ENCODE results near the gene BLACAT1.

DNA sequence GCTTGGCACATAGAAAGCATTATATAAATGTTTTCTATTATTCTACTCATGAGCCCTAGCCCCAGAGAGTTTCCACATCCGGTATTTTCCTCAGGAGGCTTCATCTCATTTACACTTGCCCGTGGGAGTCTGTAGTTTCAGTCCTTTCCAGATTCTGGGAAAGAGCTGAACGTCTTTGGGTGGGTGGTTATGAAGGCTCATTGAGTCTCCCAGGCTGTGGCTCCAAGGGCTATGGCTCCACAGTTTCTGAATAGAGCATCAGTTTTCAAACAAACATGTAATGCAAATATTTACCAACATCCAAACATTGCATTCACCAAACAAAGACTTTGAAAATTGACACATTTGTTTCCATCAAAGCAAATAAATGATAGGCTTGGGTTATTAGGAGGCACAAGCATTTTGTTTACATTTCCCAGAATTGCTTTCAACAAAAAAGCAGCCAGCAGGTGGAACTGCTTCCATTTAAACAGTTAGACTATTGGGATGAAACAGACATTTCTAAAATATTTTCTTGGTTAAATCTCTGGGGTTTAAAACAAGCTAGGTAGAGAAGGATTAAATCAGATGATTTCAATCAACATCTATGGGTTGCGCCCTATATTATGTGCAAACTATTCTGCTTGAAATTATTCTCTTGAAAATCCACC lies 32.7 kb downstream of the BLACAT1 start:
- TF ChIP-seq POLR2AphosphoS5 (IDR thresholded peaks at IDR 0.05; ENCODE audit: low read depth, low read length), result no peak
- peak; percentile 7 to 20; a peak in 3 of 4 replicates for TF ChIP-seq RAD21 (IDR thresholded peaks at IDR 0.05 in 1 of 2, conservative IDR thresholded peaks at IDR 0.05 in 1 of 2; ENCODE audit: low read depth in 2 of 2, low read length in 2 of 2)
- no peak for TF ChIP-seq CBX5 (IDR thresholded peaks at IDR 0.05; ENCODE audit: low read depth, low read length)
- TF ChIP-seq, protein P1, sequence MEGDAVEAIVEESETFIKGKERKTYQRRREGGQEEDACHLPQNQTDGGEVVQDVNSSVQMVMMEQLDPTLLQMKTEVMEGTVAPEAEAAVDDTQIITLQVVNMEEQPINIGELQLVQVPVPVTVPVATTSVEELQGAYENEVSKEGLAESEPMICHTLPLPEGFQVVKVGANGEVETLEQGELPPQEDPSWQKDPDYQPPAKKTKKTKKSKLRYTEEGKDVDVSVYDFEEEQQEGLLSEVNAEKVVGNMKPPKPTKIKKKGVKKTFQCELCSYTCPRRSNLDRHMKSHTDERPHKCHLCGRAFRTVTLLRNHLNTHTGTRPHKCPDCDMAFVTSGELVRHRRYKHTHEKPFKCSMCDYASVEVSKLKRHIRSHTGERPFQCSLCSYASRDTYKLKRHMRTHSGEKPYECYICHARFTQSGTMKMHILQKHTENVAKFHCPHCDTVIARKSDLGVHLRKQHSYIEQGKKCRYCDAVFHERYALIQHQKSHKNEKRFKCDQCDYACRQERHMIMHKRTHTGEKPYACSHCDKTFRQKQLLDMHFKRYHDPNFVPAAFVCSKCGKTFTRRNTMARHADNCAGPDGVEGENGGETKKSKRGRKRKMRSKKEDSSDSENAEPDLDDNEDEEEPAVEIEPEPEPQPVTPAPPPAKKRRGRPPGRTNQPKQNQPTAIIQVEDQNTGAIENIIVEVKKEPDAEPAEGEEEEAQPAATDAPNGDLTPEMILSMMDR (IDR thresholded peaks at IDR 0.05; ENCODE audit: control extremely low read depth in 1 of 3, insufficient read depth in 1 of 3, low read depth in 1 of 3, low read length in 3 of 3), result peak in 1 of 3 experiments; percentile 13; a peak in 1 of 4 replicates
- TF ChIP-seq MAX (IDR thresholded peaks at IDR 0.05), result no peak
- no peak for TF ChIP-seq NANOG (IDR thresholded peaks at IDR 0.05; ENCODE audit: insufficient read depth, low read depth, low read length, poor library complexity, severe bottlenecking)
- TF ChIP-seq POLR2A (IDR thresholded peaks at IDR 0.05; ENCODE audit: control extremely low read depth in 1 of 2, low read depth in 2 of 2, low read length in 2 of 2), result no peak
- no peak for TF ChIP-seq RNF2 (IDR thresholded peaks at IDR 0.05; ENCODE audit: borderline replicate concordance, low read depth, low read length, missing control alignments, poor library complexity, severe bottlenecking)
- TF ChIP-seq FOSL1 (IDR thresholded peaks at IDR 0.05; ENCODE audit: insufficient read depth, low read depth, low read length), result no peak
- no peak for TF ChIP-seq EZH2 (IDR thresholded peaks at IDR 0.05; ENCODE audit: low read depth, low read length, severe bottlenecking)
- TF ChIP-seq EP300 (IDR thresholded peaks at IDR 0.05; ENCODE audit: borderline replicate concordance in 1 of 2, low read depth in 2 of 2, low read length in 2 of 2), result no peak
- TF ChIP-seq YY1 (IDR thresholded peaks at IDR 0.05; ENCODE audit: low read depth, low read length), result no peak
- TF ChIP-seq SIX5 (IDR thresholded peaks at IDR 0.05; ENCODE audit: low read depth, low read length), result no peak
- TF ChIP-seq, protein P2, sequence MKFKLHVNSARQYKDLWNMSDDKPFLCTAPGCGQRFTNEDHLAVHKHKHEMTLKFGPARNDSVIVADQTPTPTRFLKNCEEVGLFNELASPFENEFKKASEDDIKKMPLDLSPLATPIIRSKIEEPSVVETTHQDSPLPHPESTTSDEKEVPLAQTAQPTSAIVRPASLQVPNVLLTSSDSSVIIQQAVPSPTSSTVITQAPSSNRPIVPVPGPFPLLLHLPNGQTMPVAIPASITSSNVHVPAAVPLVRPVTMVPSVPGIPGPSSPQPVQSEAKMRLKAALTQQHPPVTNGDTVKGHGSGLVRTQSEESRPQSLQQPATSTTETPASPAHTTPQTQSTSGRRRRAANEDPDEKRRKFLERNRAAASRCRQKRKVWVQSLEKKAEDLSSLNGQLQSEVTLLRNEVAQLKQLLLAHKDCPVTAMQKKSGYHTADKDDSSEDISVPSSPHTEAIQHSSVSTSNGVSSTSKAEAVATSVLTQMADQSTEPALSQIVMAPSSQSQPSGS (IDR thresholded peaks at IDR 0.05; ENCODE audit: low read length), result no peak
